Erythroblast (primary cell): ENCODE results near the gene THSD4.

Experiments used
- GATA1 ChIP-seq: IDR thresholded peaks from 2 replicates; pipeline ENCODE4 v1.6.1; 2011; ENCODE audit warnings: low read depth, mild to moderate bottlenecking, control low read depth, low read length, moderate library complexity
- POLR2A ChIP-seq: IDR thresholded peaks from 2 replicates; pipeline ENCODE4 v1.6.1; 2011; ENCODE audit warnings: mild to moderate bottlenecking, low read length

DNA sequence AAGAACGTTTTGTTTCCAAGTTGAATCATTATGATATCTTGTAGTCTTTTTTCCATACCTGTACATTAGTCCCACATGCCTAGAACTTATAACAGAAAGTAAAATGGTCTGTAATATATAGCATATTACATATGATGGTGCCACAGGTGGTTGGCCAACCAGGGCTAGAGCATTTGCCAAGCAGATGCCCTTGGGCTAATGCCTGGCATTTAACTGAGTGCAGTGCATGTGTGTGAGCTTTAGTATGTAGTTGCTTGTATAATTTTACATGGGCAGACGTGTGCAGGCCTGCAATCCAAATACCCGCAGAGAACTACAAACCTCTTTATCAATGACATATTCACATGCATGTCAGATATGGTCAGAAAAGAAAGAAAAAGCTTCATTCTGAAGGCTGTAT is 27.5 kb downstream of the THSD4 start:
- TF ChIP-seq POLR2A (no peak), GATA1 (no peak)
